CD4-positive, alpha-beta T cell (primary cell): Measurements from ENCODE around the gene BICC1. TPM values are rescaled to one million over a fixed set of nuclear protein-coding genes. Genes with fewer than 3 reads are reported as not detected.

ENCODE experiments used
- ATAC-seq: fragments of 200-7000 bp; cut with Tn5 transposase; one replicate; pipeline ENCODE4 v1.10.0; 2022; ENCODE audit warnings: mild to moderate bottlenecking; ENCODE audit not compliant: poor library complexity
- CTCF ChIA-PET: fragments of 350-600 bp; sonication (Branson Sonifier 250); formaldehyde crosslinking; loops from one replicate; lab custom pipeline; 2021; ENCODE audit warnings: antibody characterized with exemption, inconsistent platforms; lab: Charles Lee
- POLR2A ChIA-PET: fragments of 350-600 bp; sonication (Branson Sonifier 250); formaldehyde crosslinking; loops from one replicate; lab custom pipeline; 2021; ENCODE audit warnings: antibody characterized with exemption, inconsistent platforms; lab: Charles Lee
- DNase-seq, 14 experiments: peaks; one replicate each; pipeline ENCODE4 v3.0.0-alpha.2; 2013 to 2020; ENCODE audit warnings: mixed read lengths in 2 of 14
- H3K27ac ChIP-seq, 2 donors: one replicate each; pipeline versions ENCODE4 v1.5.1 to v1.7.0; 2013; ENCODE audit warnings: low read length in 2 of 2, low read depth in 1 of 2, mild to moderate bottlenecking in 1 of 2
- H3K27me3 ChIP-seq, 2 experiments: 1 replicate in 1 of 2; 2 replicates in 1 of 2; pipeline versions ENCODE4 v1.6.1 to v1.7.0; 2013; ENCODE audit warnings: low read length in 2 of 2, control low read depth in 1 of 2, mild to moderate bottlenecking in 1 of 2, moderate library complexity in 1 of 2; ENCODE audit not compliant: insufficient read depth in 2 of 2, control insufficient read depth in 1 of 2
- H3K36me3 ChIP-seq: one replicate; pipeline ENCODE4 v1.6.1; 2013; ENCODE audit warnings: low read length, control low read depth; ENCODE audit not compliant: insufficient read depth
- H3K4me1 ChIP-seq: one replicate; pipeline ENCODE4 v1.6.1; 2013; ENCODE audit warnings: low read length, control low read depth; ENCODE audit not compliant: insufficient read depth
- H3K4me3 ChIP-seq: one replicate; pipeline ENCODE4 v1.5.1; 2013; ENCODE audit warnings: mild to moderate bottlenecking, low read length, moderate library complexity
- H3K9me3 ChIP-seq, 2 experiments: 1 replicate in 1 of 2; 2 replicates in 1 of 2; pipeline versions ENCODE4 v1.6.1 to v1.7.0; 2013; ENCODE audit warnings: low read length in 2 of 2, mild to moderate bottlenecking in 2 of 2, control low read depth in 1 of 2, moderate library complexity in 1 of 2; ENCODE audit not compliant: control insufficient read depth in 1 of 2, insufficient read depth in 1 of 2
- H3K27ac Mint-ChIP-seq: one replicate; pipeline ENCODE4 v1.8.0; 2020; ENCODE audit warnings: mixed read lengths
- H3K27me3 Mint-ChIP-seq: one replicate; pipeline ENCODE4 v1.8.0; 2021; ENCODE audit warnings: mixed read lengths
- H3K36me3 Mint-ChIP-seq: one replicate; pipeline ENCODE4 v1.8.0; 2021; ENCODE audit warnings: low read depth, mixed read lengths
- H3K4me1 Mint-ChIP-seq: one replicate; pipeline ENCODE4 v1.8.0; 2021; ENCODE audit warnings: low read depth, mixed read lengths
- H3K4me3 Mint-ChIP-seq: one replicate; pipeline ENCODE4 v1.8.0; 2020; ENCODE audit warnings: mild to moderate bottlenecking, mixed read lengths
- H3K9me3 Mint-ChIP-seq: one replicate; pipeline ENCODE4 v1.8.0; 2020; ENCODE audit warnings: mixed read lengths
- intact Hi-C, 2 experiments: fragments of 100-400 bp; cut with DNase I in 1 of 2; cut with micrococcal nuclease in 1 of 2; formaldehyde crosslinking; loops; one replicate each; pipeline versions ENCODE4 v1.15.1 to v1.9.0; 2023 to 2025; cut with DNase I, micrococcal nuclease
- total RNA-seq, 174 experiments: library from RNA in 2 of 174; stranded (reverse) in 2 of 174; gene quantifications; one replicate each; pipeline ENCODE4 v1.2.3 and lab custom pipeline; 2021 to 2026
- TF ChIP-seq, protein P1 (sequence below): fragments of 200-600 bp; IDR thresholded peaks from one replicate; pipeline ENCODE4 v1.8.0; 2022; ENCODE audit warnings: antibody characterized with exemption, mild to moderate bottlenecking

BICC1 gene
- total RNA-seq, 2 experiments from 2014 or later, result not detected

DNA sequence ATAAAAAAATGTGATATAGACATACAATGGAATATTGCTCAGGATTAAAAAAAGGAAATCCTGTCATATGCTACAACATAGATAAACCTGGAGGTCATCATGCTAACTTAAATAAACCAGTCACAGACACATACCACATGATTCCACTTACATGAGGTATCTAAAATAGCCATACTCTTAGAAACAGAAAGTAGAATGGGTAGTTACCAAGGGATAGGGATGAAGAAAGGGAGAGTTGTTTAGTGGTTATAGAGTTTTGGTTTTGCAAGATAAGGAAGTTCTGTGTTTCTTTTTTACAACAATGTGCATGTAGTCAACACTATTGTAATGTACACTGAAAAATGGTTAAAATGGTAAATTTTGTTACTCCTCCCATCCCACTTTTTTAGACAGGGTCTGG is 30.5 kb downstream of the BICC1 start:
- ChIA-PET POLR2A (no interaction called here), CTCF (no interaction called here)
- no peaks in the 10 kb centered on the region for H3K9me3 ChIP-seq
- H3K36me3 ChIP-seq, result no peaks in the 10 kb centered on the region
- Mint-ChIP-seq H3K4me1 (no peaks in the 10 kb centered on the region), H3K27me3 (peaks cover 5% of the 10 kb centered on the region), H3K36me3 (no peaks in the 10 kb centered on the region), H3K9me3 (no peaks in the 10 kb centered on the region), H3K4me3 (no peak overlapping the region), H3K27ac (no peak overlapping the region)
- no peak overlapping the region for H3K4me3 ChIP-seq
- TF ChIP-seq, protein P1, sequence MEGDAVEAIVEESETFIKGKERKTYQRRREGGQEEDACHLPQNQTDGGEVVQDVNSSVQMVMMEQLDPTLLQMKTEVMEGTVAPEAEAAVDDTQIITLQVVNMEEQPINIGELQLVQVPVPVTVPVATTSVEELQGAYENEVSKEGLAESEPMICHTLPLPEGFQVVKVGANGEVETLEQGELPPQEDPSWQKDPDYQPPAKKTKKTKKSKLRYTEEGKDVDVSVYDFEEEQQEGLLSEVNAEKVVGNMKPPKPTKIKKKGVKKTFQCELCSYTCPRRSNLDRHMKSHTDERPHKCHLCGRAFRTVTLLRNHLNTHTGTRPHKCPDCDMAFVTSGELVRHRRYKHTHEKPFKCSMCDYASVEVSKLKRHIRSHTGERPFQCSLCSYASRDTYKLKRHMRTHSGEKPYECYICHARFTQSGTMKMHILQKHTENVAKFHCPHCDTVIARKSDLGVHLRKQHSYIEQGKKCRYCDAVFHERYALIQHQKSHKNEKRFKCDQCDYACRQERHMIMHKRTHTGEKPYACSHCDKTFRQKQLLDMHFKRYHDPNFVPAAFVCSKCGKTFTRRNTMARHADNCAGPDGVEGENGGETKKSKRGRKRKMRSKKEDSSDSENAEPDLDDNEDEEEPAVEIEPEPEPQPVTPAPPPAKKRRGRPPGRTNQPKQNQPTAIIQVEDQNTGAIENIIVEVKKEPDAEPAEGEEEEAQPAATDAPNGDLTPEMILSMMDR, result no peak
- ATAC-seq (no peak), DNase-seq (no peak)
- H3K27ac ChIP-seq, result no peak overlapping the region
- no peaks in the 10 kb centered on the region for H3K27me3 ChIP-seq
- no peaks in the 10 kb centered on the region for H3K4me1 ChIP-seq
- intact Hi-C loops, result no loop called here

DNA sequence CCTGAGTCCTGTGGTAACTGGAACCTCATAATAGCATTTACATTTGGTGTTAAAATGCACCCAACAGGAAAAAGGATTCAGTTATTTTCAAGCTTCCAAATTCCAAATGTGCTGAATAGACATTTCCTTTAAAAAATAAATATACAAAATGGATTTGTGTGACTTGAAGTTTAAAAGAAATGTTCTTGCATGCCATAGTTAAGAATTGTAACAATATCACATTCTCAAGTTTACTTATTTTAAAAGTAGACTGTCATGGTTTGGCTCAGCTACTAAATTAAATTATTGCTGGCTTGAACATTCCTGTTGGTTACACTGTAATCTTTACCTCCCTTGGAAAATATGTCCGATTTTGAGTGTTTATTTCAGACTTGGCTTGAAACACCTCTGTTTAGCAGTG is 31.5 kb downstream of the BICC1 start:
- intact Hi-C loops, result no loop called here
- ChIA-PET POLR2A (no interaction called here), CTCF (no interaction called here)
- H3K4me3 Mint-ChIP-seq, result no peak overlapping the region
- H3K4me1 Mint-ChIP-seq, result no peaks in the 10 kb centered on the region
- DNase-seq, result no peak
- no peak overlapping the region for H3K27ac ChIP-seq
- H3K4me1 ChIP-seq, result no peaks in the 10 kb centered on the region
- H3K27me3 Mint-ChIP-seq, result no peaks in the 10 kb centered on the region
- no peaks in the 10 kb centered on the region for H3K36me3 Mint-ChIP-seq
- no peak overlapping the region for H3K27ac Mint-ChIP-seq
- H3K27me3 ChIP-seq, result no peaks in the 10 kb centered on the region
- H3K9me3 Mint-ChIP-seq, result no peaks in the 10 kb centered on the region
- H3K4me3 ChIP-seq, result no peak overlapping the region
- H3K9me3 ChIP-seq, result no peaks in the 10 kb centered on the region
- ATAC-seq, result no peak
- no peaks in the 10 kb centered on the region for H3K36me3 ChIP-seq
- TF ChIP-seq, protein P1, result no peak

- H3K27me3 Mint-ChIP-seq, result no peaks in the 10 kb centered on the region
- H3K4me3 ChIP-seq, result no peak overlapping the region
- DNase-seq (no peak), ATAC-seq (no peak)
- TF ChIP-seq, protein P1, result no peak
- H3K27me3 ChIP-seq, result no peaks in the 10 kb centered on the region
- no peaks in the 10 kb centered on the region for H3K9me3 ChIP-seq
- POLR2A ChIA-PET, result no interaction called here
- no peaks in the 10 kb centered on the region for H3K4me1 Mint-ChIP-seq
- no peak overlapping the region for H3K27ac Mint-ChIP-seq
- CTCF ChIA-PET, result no interaction called here
- no peak overlapping the region for H3K4me3 Mint-ChIP-seq
- intact Hi-C loops, result no loop called here
- no peaks in the 10 kb centered on the region for H3K9me3 Mint-ChIP-seq
- no peak overlapping the region for H3K27ac ChIP-seq
- no peaks in the 10 kb centered on the region for H3K36me3 ChIP-seq
- H3K36me3 Mint-ChIP-seq, result no peaks in the 10 kb centered on the region
- H3K4me1 ChIP-seq, result no peaks in the 10 kb centered on the region
These were observed 32.8 kb downstream of the BICC1 start for GRCh38 chr10:58545427-58545826.
